NCI-H1048 (cell line): ENCODE results near the gene PIGS.
"Not testable (repeated sequence)": the region's sequence is repeated elsewhere in the genome, so short reads cannot be mapped to it uniquely, and the experiment has no call there.

Source experiments
- DNase-seq: peaks from one replicate; lab custom pipeline; 2025; lab: John Stamatoyannopoulos, UW

Gene PIGS

GRCh38 chr17:28578246-28579195 lies 7.2 kb upstream of the PIGS start:
- DNase-seq: no peak

GRCh38 chr17:28577466-28577824 lies 6.1 kb upstream of the PIGS start:
- no peak for DNase-seq

DNA sequence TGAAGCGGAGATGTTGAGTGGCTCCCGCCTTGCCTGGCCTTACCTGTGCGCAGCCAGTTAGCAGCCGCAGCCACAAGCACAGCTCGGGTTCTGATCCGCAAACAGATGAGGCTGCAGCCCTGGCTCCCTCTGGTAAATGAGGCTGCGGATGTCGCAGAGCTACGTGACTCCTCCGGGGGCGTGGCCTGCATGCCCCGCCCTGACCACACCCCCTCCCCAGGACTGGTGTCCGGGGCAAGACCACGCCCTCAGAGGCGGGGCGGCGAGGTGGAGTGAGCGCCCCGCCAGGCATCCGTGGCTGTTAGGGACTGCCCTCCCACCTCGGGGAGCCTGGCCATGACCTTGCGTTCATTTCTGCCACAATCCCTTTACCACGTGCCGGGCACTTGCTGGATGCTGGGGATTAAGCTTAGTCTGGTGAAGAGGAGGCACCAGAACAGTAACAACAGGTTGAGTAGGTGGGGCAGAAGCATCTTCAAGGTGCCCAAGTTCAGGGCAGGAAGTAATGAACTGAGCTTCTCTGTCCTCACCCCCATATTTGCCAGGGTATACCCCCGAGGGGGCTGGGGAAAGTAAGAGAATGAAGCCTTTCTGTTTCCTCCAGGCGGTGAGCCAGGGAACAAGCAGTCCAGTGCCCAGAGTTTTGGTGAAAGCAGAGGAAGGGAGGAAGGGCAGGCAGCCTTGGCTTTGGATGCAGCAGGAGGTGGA lies 5.6 kb upstream of the PIGS start, which contains the start of gene ALDOC:
Gene ALDOC, minus strand, starts transcription at position 138 of the 708 bp plus-strand sequence. CDS start 1,363 bp downstream, outside the sequence.
- peak; percentile 89 for DNase-seq

DNA sequence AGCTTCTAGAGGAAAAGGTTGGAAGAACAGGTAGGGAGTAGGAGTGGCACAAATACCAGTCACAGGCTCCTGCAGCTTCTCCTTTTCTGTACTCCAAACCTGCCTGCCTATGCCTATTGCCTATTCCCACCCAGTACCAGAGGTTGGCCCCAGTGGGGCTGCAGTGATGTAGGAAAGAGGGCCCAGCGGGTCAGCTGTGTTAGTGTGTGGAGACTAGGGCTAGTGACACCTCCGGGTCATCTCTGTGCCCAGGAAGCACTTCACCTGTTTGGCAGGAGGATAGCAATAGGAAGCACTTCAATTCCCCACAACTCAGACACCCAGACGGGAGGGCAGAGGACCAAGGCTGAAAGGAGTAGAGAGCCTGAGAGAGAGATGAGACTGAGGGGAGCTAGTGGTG lies 4.7 kb upstream of the PIGS start:
- DNase-seq: not testable (repeated sequence)

GRCh38 chr17:28575126-28575795 lies 3.9 kb upstream of the PIGS start:
- no peak for DNase-seq

DNA sequence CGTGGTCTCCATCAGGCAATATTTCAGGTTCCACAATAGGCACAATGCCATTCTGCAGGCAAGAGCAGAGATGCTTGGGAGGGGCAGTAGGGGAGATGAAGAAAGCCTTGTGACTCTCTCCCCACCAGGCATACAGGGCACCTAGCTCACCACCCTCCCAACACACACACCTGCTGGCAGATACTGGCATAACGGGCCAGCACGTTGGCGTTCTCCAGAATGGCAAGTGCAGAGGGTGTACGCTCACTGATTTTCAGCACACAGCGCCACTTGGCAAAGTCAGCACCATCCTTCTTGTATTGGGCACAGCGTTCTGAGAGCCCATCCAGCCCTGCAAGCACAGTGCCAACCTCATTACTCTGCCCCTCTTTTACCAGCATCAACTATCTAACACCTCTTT lies 3.2 kb upstream of the PIGS start:
- DNase-seq: no peak

DNA sequence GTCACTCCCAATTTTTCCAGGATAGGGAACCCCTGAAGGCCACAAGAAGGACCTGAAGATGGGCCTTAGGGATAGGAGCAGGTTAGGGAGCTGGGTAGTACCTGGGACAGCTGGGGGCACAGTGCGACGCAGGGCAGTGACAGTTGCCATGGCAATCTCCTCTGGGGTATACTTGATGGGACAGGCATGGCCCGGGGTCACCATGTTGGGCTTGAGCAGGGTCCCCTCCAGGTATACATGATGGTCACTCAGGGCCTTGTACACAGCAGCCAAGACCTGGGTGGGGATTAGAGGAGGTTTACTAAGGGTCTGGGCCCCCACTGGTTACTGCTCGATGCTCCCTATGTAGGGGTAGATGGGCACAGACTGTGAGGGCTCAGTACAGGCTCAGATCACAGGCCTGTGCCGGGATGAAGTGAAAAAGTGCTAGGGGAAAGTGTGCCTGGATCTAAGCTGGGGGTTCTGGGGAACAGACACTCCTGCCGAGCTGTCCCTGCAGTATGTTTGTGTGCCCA lies 2.7 kb upstream of the PIGS start:
- DNase-seq: no peak

DNA sequence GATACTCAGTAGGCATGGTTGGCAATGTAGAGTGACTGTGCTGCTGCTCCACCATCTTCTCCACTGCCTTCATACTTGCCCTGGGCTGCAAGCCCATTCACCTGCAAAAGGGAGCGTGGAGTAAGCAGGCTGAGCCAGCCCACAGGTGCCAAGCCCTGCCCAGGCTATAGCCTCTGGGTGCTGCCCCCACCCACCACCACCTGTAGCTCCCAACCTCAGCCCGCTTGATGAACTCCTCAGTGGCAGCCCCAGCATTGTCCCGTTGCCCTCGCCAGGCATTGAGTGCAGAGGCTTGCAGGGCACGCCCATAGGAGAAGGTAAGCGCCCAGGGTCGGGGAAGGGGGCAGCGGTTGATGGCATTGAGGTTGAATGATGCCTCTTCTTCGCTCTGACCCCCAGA lies 2.2 kb upstream of the PIGS start:
- DNase-seq: no peak

GRCh38 chr17:28573040-28573380 lies 1.7 kb upstream of the PIGS start:
- DNase-seq: no peak

DNA sequence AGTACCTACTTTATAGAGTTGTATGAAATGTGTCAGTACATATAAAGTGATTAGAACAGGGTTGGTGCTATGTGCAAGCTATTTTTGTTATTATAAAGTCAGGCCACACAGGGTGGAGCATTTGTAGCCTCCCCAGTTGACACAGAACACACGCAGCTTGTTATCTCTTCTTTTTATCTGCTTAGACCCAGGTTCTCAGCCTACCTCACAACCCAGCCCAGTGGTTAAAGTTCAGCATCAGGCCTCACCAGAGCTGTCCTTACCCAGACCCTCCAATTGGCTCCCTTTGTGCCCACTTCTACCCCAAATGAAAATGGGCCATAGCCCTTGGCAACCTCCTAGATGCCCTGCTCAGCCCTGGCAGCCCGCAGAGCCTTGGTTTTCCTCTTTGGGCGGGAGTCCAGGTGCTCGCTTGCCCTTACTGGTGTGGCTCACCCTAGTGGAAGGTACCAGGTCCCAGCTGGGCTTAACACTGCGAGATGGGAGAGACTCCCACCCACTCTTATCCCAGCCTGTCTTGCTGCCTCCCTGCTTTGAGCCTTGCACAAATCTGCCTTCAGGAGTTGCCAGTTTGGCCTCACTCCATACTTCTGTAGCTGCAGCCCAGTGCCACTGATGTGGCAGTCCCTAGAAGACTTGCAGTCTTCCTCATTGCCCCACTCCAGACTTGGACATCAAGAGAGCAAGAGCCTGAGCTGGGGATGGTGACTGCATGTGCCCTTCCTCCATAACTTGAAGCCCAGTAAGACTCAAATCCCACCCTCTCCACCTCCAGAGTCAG lies 1.1 kb upstream of the PIGS start:
- DNase-seq: no peak

- DNase-seq: peak; percentile 29
Measured at GRCh38 chr17:28570716-28571360, 486 bp downstream of the PIGS start.

- no peak for DNase-seq
Measured at GRCh38 chr17:28569446-28569845, 1.9 kb downstream of the PIGS start.

GRCh38 chr17:28567604-28568003 lies 3.7 kb downstream of the PIGS start:
- no peak for DNase-seq

DNA sequence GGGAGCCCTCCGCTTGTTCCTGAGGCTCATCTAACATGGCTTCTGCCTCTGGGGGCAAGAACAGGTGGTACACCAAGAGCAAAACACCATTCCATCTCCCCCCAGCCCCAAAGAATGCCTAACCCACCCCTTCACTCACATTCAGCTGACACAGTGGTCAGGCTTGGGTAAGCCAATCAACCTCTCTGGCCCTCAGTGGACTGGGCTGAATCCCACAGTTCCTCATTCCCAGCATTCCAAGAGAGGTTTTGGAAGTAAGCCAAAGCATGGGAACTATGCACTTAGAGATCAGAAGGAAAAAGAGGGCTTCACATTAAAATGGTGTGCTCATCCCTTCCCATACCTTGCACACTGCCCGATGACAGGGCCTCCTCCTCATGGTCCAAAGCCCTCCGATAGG lies 7.8 kb downstream of the PIGS start:
- DNase-seq: no peak

GRCh38 chr17:28555022-28555421 lies 16.3 kb downstream of the PIGS start:
- DNase-seq: no peak

DNA sequence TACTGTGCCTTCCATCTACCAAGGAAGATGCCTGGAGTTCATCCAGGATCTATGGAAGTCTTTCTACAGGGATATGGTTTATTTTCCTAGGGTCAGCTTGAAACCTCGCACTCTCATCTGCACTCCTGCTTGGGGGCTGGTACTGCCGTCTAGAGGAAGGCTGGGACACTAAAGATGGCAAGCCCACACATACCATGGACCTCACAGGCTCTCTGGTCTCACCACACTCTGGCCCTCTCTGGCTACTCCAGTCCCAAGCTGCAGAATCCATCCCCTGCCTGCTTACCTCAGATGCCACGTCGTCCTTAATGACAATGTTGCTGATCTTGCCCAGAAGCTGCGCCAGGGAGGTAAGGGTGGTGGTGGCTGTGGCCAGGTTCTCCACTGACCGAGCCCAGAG lies 16.8 kb downstream of the PIGS start:
- no peak for DNase-seq

DNA sequence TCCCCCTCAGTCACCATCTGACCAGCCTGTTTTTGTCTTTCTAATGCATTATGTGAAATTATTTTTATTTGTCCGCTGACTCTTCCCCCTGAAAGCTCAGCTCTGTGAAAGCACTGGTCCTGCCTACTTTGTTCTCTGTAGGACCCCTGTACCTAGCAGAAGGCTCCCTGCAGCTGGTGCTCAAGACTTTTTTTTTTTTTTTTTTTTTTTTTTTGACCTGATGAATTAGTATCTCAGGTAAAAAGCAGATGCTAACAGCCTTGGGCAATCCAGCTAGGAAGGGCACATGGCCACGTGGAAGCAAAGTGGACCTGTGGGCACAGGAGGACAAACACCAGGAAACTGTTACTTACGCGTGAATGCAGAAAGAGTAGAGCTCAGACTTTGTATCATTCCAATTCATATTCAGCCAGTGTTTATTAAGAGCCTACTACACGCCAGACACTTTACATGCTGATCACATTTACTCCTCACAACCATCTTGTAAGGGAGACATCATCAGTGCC lies 18.3 kb downstream of the PIGS start:
- DNase-seq: no peak

DNA sequence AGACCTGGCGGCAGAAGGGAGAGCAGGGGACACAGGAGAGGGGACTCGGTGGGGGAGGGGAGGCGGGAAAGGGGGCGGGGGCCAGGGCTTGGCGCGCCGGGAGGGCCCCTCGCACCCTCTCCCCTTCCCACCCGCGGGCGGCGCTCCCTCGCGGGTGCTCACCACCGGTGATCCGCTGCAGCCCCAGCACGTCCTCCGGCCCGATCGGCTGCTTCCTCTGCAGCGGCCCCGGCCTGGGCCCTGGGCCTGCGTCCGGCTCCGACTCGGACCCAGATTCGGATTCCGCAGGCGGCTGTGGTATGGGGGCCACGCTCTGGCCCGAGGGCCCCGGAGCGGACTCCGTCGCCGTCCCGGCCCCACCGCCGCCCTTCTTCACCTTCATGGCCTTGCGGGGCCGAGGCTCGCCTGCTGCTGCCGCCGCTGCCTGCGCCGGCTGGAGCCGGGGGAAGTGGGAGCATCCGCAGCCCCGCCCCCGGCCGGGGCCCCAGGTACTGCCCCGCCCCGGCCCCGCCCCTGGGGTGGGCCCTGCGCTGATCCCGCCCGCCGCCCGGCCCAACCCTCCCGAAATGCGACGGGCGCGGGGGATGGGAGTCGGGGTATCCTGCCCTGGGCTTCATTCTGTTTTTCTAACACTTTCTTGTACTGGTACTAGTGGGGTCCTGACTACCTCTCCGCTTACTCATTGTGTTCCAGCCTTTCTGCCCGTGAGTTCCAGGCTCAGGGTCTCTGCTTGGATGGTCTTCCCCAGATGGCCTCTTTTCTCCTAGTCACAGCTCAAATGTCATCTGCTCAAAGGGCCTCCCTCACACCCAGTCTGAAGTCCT lies 18.9 kb downstream of the PIGS start, which contains the start of gene UNC119:
Gene UNC119, minus strand, starts transcription at position 449 of the 824 bp plus-strand sequence. Its CDS starts 67 bp downstream, at position 382.
- peak; percentile 49 for DNase-seq

GRCh38 chr17:28551421-28552175 lies 19.7 kb downstream of the PIGS start:
- no peak for DNase-seq
